Esophagus squamous epithelium (tissue), 5 donors: ENCODE measurements around the gene ATP2B2. TPM values are rescaled to one million over a fixed set of nuclear protein-coding genes. Genes with fewer than 3 reads are reported as not detected.

Experiments
- DNase-seq: peaks from one replicate; lab custom pipeline; 2025; lab: John Stamatoyannopoulos, UW
- H3K27ac ChIP-seq, 4 donors: fragments of 200-600 bp; sonication (generic); one replicate each; pipeline ENCODE4 v1.5.1; 2016 to 2019; ENCODE audit warnings: mild to moderate bottlenecking in 1 of 4
- H3K27me3 ChIP-seq, 4 donors: fragments of 200-600 bp; sonication (generic); 1 replicate in 3 of 4; 2 replicates in 1 of 4; pipeline versions ENCODE4 v1.5.1 to v1.6.0; 2017 to 2021; ENCODE audit warnings: antibody characterized with exemption in 1 of 4
- H3K36me3 ChIP-seq, 3 donors: fragments of 200-600 bp; sonication (generic); one replicate each; pipeline ENCODE4 v1.5.1; 2016 to 2019
- H3K4me1 ChIP-seq, 3 donors: fragments of 200-600 bp; sonication (generic); one replicate each; pipeline ENCODE4 v1.5.1; 2017 to 2019
- H3K4me3 ChIP-seq, 4 donors: fragments of 200-600 bp; sonication (generic); 1 replicate in 3 of 4; 2 replicates in 1 of 4; pipeline ENCODE4 v1.5.1; 2016 to 2019; ENCODE audit warnings: mild to moderate bottlenecking in 2 of 4, moderate library complexity in 1 of 4
- H3K9me3 ChIP-seq, 3 donors: fragments of 200-600 bp; sonication (generic); one replicate each; pipeline ENCODE4 v1.5.1; 2016 to 2019
- CTCF ChIP-seq, 6 experiments: fragments of 450-650 bp in 4 of 6; fragments of 200-600 bp in 2 of 6; sonication (generic) in 2 of 6; IDR thresholded peaks; one replicate each; pipeline ENCODE4 v1.5.1; 2016 to 2019; ENCODE audit warnings: antibody characterized with exemption in 6 of 6, mild to moderate bottlenecking in 4 of 6, moderate library complexity in 4 of 6
- POLR2A ChIP-seq, 4 donors: fragments of 450-650 bp; IDR thresholded peaks; one replicate each; pipeline ENCODE4 v1.6.1; 2017; ENCODE audit warnings: antibody characterized with exemption in 4 of 4, mild to moderate bottlenecking in 4 of 4, moderate library complexity in 3 of 4
- WGBS, 2 donors: methylation state at CpG; one replicate each; pipeline ENCODE4 v1.1.5; 2018; 5-methylcytosine and 5-hydroxymethylcytosine counted together
- intact Hi-C: fragments of 100-400 bp; cut with DNase I; formaldehyde crosslinking; loops from one replicate; pipeline ENCODE4 v1.15.0; 2022
- total RNA-seq, 4 donors: library from RNA; depleted of rRNA; stranded (reverse); fragments of >200 nt; gene quantifications; one replicate each; pipeline ENCODE4 v1.1.0, GENCODE V29; 2016
- donor health status: DM: yes; HTN: yes; CAD: no.

ATP2B2 gene
- total RNA-seq, 4 donors from 2014 or later = 0.31 to 0.57 (median 0.42) TPM

- DNase-seq = no peak
- Histone ChIP-seq H3K36me3 (no peaks in the 10 kb centered on the region), H3K9me3 (peaks cover 0 to 5% (median 0%) of the 10 kb centered on the region in 3 donors), H3K4me1 (peaks cover 0 to 16% (median 0%) of the 10 kb centered on the region in 3 donors), H3K4me3 (no peak overlapping the region), H3K27me3 (peaks cover 0 to 22% (median 0%) of the 10 kb centered on the region in 4 donors), H3K27ac (no peak overlapping the region)
- 31 to 45% methylated on average over 6 to 7 of the region's 7 CpGs for WGBS, 2 donors
- no peak for TF ChIP-seq CTCF (IDR thresholded peaks at IDR 0.05)
- no peak for TF ChIP-seq POLR2A (IDR thresholded peaks at IDR 0.05)
- intact Hi-C loops = no loop called here
Observed at GRCh38 chr3:10366651-10367101, 138.7 kb downstream of the ATP2B2 start.

- no peak overlapping the region for H3K4me3 ChIP-seq
- peaks cover 0 to 26% (median 0%) of the 10 kb centered on the region in 4 donors for H3K27me3 ChIP-seq
- intact Hi-C loops = no loop called here
- WGBS, 2 donors = 28 to 54% methylated on average over 5 to 6 of the region's 6 CpGs
- TF ChIP-seq POLR2A (IDR thresholded peaks at IDR 0.05) = no peak
- TF ChIP-seq CTCF (IDR thresholded peaks at IDR 0.05) = no peak
- no peak overlapping the region for H3K27ac ChIP-seq
- peaks cover 0 to 15% (median 0%) of the 10 kb centered on the region in 3 donors for H3K4me1 ChIP-seq
- peaks cover 0 to under 1% (median 0%) of the 10 kb centered on the region in 3 donors for H3K9me3 ChIP-seq
- no peaks in the 10 kb centered on the region for H3K36me3 ChIP-seq
- no peak for DNase-seq
Observed at GRCh38 chr3:10365791-10366190, 139.6 kb downstream of the ATP2B2 start.

GRCh38 chr3:10365316-10365715, 140.1 kb downstream of the ATP2B2 start:
- Histone ChIP-seq H3K36me3 (no peaks in the 10 kb centered on the region), H3K4me1 (peaks cover 0 to 11% (median 0%) of the 10 kb centered on the region in 3 donors), H3K4me3 (no peak overlapping the region), H3K9me3 (no peaks in the 10 kb centered on the region), H3K27me3 (peaks cover 0 to 22% (median 0%) of the 10 kb centered on the region in 4 donors), H3K27ac (no peak overlapping the region)
- intact Hi-C loops = no loop called here
- no peak for DNase-seq
- WGBS, 2 donors = 60 to 73% methylated on average over 1 to 3 of the region's 6 CpGs
- TF ChIP-seq CTCF (IDR thresholded peaks at IDR 0.05) (no peak), POLR2A (IDR thresholded peaks at IDR 0.05) (no peak)

GRCh38 chr3:10364806-10365205, 140.6 kb downstream of the ATP2B2 start:
- Histone ChIP-seq H3K9me3 (no peaks in the 10 kb centered on the region), H3K27ac (no peak overlapping the region), H3K36me3 (no peaks in the 10 kb centered on the region), H3K27me3 (peaks cover 0 to 19% (median 0%) of the 10 kb centered on the region in 4 donors), H3K4me1 (peaks cover 0 to 6% (median 0%) of the 10 kb centered on the region in 3 donors), H3K4me3 (no peak overlapping the region)
- DNase-seq = no peak
- no peak for TF ChIP-seq CTCF (IDR thresholded peaks at IDR 0.05)
- TF ChIP-seq POLR2A (IDR thresholded peaks at IDR 0.05) = no peak
- intact Hi-C loops = no loop called here
- 78 to 91% methylated on average over 4 of the region's 7 CpGs for WGBS, 2 donors

- TF ChIP-seq CTCF (IDR thresholded peaks at IDR 0.05) (no peak), POLR2A (IDR thresholded peaks at IDR 0.05) (no peak)
- H3K36me3 ChIP-seq = no peaks in the 10 kb centered on the region
- peaks cover 0 to 16% (median 0%) of the 10 kb centered on the region in 4 donors for H3K27me3 ChIP-seq
- no peaks in the 10 kb centered on the region for H3K9me3 ChIP-seq
- peaks cover 0 to 3% (median 0%) of the 10 kb centered on the region in 3 donors for H3K4me1 ChIP-seq
- no peak overlapping the region for H3K4me3 ChIP-seq
- no peak overlapping the region for H3K27ac ChIP-seq
- no peak for DNase-seq
- intact Hi-C loops = no loop called here
- WGBS, 2 donors = 15 to 37% methylated on average over 1 of the region's 1 CpG
Observed at GRCh38 chr3:10363935-10364334, 141.5 kb downstream of the ATP2B2 start.
